HepG2 (cell line): ENCODE results near the gene SFT2D2. TPM values are rescaled to one million over a fixed set of nuclear protein-coding genes. Genes with fewer than 3 reads are reported as not detected.

Experiments used
- CEBPB ChIP-seq: IDR thresholded peaks from 2 replicates; pipeline ENCODE4 v1.6.1; 2011; ENCODE audit warnings: low read depth, low read length, improper control_type of control experiment, borderline replicate concordance
- DR1 ChIP-seq: sonication (generic); formaldehyde crosslinking; IDR thresholded peaks from 2 replicates; pipeline ENCODE4 v1.8.0; 2021; ENCODE audit warnings: mild to moderate bottlenecking, missing genetic modification reagents, inconsistent platforms
- FOXK1 ChIP-seq: sonication (generic); formaldehyde crosslinking; IDR thresholded peaks from 2 replicates; pipeline ENCODE4 v1.4.0; 2020; ENCODE audit warnings: low read depth, missing genetic modification reagents, borderline replicate concordance
- GRHL1 ChIP-seq: sonication (generic); formaldehyde crosslinking; conservative IDR thresholded peaks from 2 replicates; pipeline ENCODE4 v1.8.0; 2022; ENCODE audit warnings: missing genetic modification reagents
- MATR3 ChIP-seq: sonication (generic); formaldehyde crosslinking; IDR thresholded peaks from 2 replicates; pipeline ENCODE4 v1.4.0; 2020; ENCODE audit warnings: missing genetic modification reagents
- NR2F1 ChIP-seq, 2 experiments: fragments of 450-650 bp in 1 of 2; formaldehyde crosslinking in 1 of 2; IDR thresholded peaks; 2 replicates each; pipeline versions ENCODE4 v1.5.0 to v1.6.1; 2016 to 2020; ENCODE audit warnings: mild to moderate bottlenecking in 1 of 2, missing compliant biosample characterization in 1 of 2, missing genetic modification reagents in 1 of 2, moderate library complexity in 1 of 2
- PBX2 ChIP-seq: IDR thresholded peaks from 2 replicates; pipeline ENCODE4 v1.6.1; 2016; ENCODE audit warnings: control low read depth
- SMAD3 ChIP-seq: sonication (generic); formaldehyde crosslinking; IDR thresholded peaks from 2 replicates; pipeline ENCODE4 v1.4.0; 2020; ENCODE audit warnings: missing genetic modification reagents
- SOX6 ChIP-seq, 2 experiments: fragments of 450-650 bp in 1 of 2; sonication (generic) in 1 of 2; formaldehyde crosslinking in 1 of 2; IDR thresholded peaks; 2 replicates each; pipeline versions ENCODE4 v1.4.0 to v1.6.1; 2017 to 2020; ENCODE audit warnings: antibody characterized with exemption in 1 of 2, mild to moderate bottlenecking in 1 of 2, missing genetic modification reagents in 1 of 2
- ZBTB21 ChIP-seq: sonication (generic); formaldehyde crosslinking; IDR thresholded peaks from 2 replicates; pipeline ENCODE4 v1.4.0; 2020; ENCODE audit warnings: missing genetic modification reagents
- ZBTB7B ChIP-seq: sonication (generic); formaldehyde crosslinking; IDR thresholded peaks from 2 replicates; pipeline ENCODE4 v1.4.0; 2020; ENCODE audit warnings: missing genetic modification reagents
- ZFP62 ChIP-seq: sonication (generic); formaldehyde crosslinking; IDR thresholded peaks from 2 replicates; pipeline ENCODE4 v1.4.0; 2020; ENCODE audit warnings: missing genetic modification reagents
- ZFX ChIP-seq: sonication (generic); formaldehyde crosslinking; IDR thresholded peaks from 2 replicates; pipeline ENCODE4 v1.4.0; 2020; ENCODE audit warnings: mild to moderate bottlenecking, low read depth, missing genetic modification reagents, moderate library complexity
- ZIK1 ChIP-seq: sonication (generic); formaldehyde crosslinking; IDR thresholded peaks from 2 replicates; pipeline ENCODE4 v1.5.0; 2020; ENCODE audit warnings: mild to moderate bottlenecking, low read depth, missing genetic modification reagents, borderline replicate concordance
- ZNF282 ChIP-seq: fragments of 450-650 bp; IDR thresholded peaks from 2 replicates; pipeline ENCODE4 v1.6.1; 2018; ENCODE audit not compliant: partially characterized antibody
- ZNF292 ChIP-seq: sonication (generic); formaldehyde crosslinking; IDR thresholded peaks from 2 replicates; pipeline ENCODE4 v1.8.1; 2022; ENCODE audit warnings: mild to moderate bottlenecking, low read depth, missing genetic modification reagents, borderline replicate concordance
- ZNF451 ChIP-seq: sonication (generic); formaldehyde crosslinking; IDR thresholded peaks from 2 replicates; pipeline ENCODE4 v1.5.0; 2020; ENCODE audit warnings: mild to moderate bottlenecking, missing genetic modification reagents
- ZNF510 ChIP-seq: sonication (generic); formaldehyde crosslinking; IDR thresholded peaks from 2 replicates; pipeline ENCODE4 v1.4.0; 2020; ENCODE audit warnings: low read depth, mild to moderate bottlenecking, missing genetic modification reagents
- ZNF607 ChIP-seq: sonication (generic); formaldehyde crosslinking; IDR thresholded peaks from 2 replicates; pipeline ENCODE4 v1.5.1; 2020; ENCODE audit warnings: missing genetic modification reagents, mild to moderate bottlenecking, borderline replicate concordance
- ZNF879 ChIP-seq: sonication (generic); formaldehyde crosslinking; IDR thresholded peaks from 2 replicates; pipeline ENCODE4 v1.8.1; 2023; ENCODE audit warnings: missing genetic modification reagents
- ZSCAN25 ChIP-seq: sonication (generic); formaldehyde crosslinking; IDR thresholded peaks from 2 replicates; pipeline ENCODE4 v1.8.0; 2022; ENCODE audit warnings: mild to moderate bottlenecking, missing genetic modification reagents
- polyA plus RNA-seq, 8 experiments: library from polyadenylated mRNA; depleted of rRNA in 3 of 8; stranded (reverse) in 7 of 8; unstranded in 1 of 8; fragments of >200 nt; fragmentation: Illumina TruSeq in 4 of 8; extraction: Trizol in 4 of 8; gene quantifications; 2 replicates each; pipeline versions ENCODE4 v1.2.1 to v1.2.3, GENCODE V29; 2011 to 2016; ENCODE audit warnings: low read depth in 4 of 8, missing spikeins in 1 of 8, mixed read lengths in 1 of 8; ENCODE audit not compliant: insufficient read depth in 1 of 8
- total RNA-seq, 5 experiments: library from RNA; depleted of rRNA; stranded (reverse); fragments of >200 nt; fragmentation: Illumina TruSeq; extraction: Trizol; gene quantifications; 2 replicates each; pipeline ENCODE4 v1.2.3, GENCODE V29; 2016; ENCODE audit warnings: low read depth in 1 of 5
- TF ChIP-seq, protein P1 (sequence below): sonication (generic); formaldehyde crosslinking; IDR thresholded peaks from 2 replicates; pipeline ENCODE4 v1.4.0; 2020; ENCODE audit warnings: missing genetic modification reagents
- TF ChIP-seq, protein P2 (sequence below), 2 experiments: IDR thresholded peaks; 2 replicates each; pipeline ENCODE4 v1.6.1; 2011 to 2012; ENCODE audit warnings: low read length in 2 of 2, borderline replicate concordance in 1 of 2, low read depth in 1 of 2, mild to moderate bottlenecking in 1 of 2, moderate library complexity in 1 of 2

SFT2D2 gene
- total and polyA plus RNA-seq, 2 of the 13 experiments (the other 11 are each of a cell fraction or from before 2014, with no cell fraction given): 10.0 to 28.8 TPM

DNA sequence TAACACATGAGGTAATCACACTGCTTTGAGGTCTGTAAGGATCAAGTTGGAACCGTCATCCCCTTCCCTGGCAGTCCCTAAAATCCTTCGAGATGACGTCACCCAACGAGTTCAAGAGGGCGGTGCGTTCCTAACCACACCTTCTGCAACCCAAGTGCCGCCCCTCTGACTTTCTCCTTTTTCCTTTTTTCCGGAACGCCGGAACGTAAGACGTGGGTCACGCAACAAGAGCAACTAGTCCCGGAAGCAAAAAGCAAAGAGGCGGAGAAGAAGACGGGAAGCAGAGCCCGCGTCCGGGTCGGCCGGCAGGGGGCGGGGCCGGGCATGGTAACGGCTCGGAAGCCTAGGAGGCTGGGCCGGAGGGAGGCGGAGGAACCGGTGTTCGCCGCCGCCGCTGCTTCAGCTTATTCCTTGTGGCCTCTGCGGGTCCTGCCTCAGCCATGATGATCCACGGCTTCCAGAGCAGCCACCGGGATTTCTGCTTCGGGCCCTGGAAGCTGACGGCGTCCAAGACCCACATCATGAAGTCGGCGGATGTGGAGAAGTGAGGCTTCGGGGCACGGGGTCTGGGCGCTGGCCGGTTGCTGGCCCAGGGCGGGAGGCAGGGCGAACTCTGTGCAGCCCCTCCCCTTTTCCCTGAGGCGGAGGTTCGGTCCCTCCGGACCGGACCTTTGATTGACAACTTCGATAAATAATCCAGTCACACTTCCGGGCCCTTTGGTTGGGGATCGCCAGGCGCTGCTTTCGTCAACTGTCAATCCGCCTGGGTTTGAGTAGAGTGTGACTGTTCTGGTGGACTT lies 47.0 kb upstream of the SFT2D2 start, which contains the start of gene TIPRL (continued):
- TF ChIP-seq SOX6 (IDR thresholded peaks at IDR 0.05) (no peak), SOX6 (CRISPR knock-in tag; IDR thresholded peaks at IDR 0.05) (peak; percentile 74), MATR3 (CRISPR knock-in tag) (no peak), ZNF292 (CRISPR knock-in tag) (peak; percentile 76; the same call in 1 of the 2 replicates), ZNF282 (no peak), ZSCAN25 (CRISPR knock-in tag) (no peak), ZNF451 (CRISPR knock-in tag) (no peak), PBX2 (no peak), NR2F1 (CRISPR knock-in tag; IDR thresholded peaks at IDR 0.05) (no peak), ZBTB21 (CRISPR knock-in tag) (peak; percentile 84), ZFX (CRISPR knock-in tag) (peak; percentile 77), ZNF879 (CRISPR knock-in tag) (no peak), FOXK1 (CRISPR knock-in tag) (peak; percentile 69; the same call in 1 of the 2 replicates), DR1 (CRISPR knock-in tag) (0 out of 2 replicates have a peak, but pooled peaks have one; percentile 33), ZIK1 (0 out of 2 replicates have a peak, but pooled peaks have one; percentile 39), GRHL1 (CRISPR knock-in tag) (no peak), ZBTB7B (CRISPR knock-in tag) (no peak; the same call in 1 of the 2 replicates), ZNF510 (no peak), CEBPB (peak; percentile 44; the same call in 1 of the 2 replicates), ZFP62 (CRISPR knock-in tag) (no peak), SMAD3 (peak; percentile 56), ZNF607 (CRISPR knock-in tag) (no peak)
- TF ChIP-seq, protein P1, sequence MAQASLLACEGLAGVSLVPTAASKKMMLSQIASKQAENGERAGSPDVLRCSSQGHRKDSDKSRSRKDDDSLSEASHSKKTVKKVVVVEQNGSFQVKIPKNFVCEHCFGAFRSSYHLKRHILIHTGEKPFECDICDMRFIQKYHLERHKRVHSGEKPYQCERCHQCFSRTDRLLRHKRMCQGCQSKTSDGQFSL (CRISPR knock-in tag): no peak
- TF ChIP-seq, protein P2, sequence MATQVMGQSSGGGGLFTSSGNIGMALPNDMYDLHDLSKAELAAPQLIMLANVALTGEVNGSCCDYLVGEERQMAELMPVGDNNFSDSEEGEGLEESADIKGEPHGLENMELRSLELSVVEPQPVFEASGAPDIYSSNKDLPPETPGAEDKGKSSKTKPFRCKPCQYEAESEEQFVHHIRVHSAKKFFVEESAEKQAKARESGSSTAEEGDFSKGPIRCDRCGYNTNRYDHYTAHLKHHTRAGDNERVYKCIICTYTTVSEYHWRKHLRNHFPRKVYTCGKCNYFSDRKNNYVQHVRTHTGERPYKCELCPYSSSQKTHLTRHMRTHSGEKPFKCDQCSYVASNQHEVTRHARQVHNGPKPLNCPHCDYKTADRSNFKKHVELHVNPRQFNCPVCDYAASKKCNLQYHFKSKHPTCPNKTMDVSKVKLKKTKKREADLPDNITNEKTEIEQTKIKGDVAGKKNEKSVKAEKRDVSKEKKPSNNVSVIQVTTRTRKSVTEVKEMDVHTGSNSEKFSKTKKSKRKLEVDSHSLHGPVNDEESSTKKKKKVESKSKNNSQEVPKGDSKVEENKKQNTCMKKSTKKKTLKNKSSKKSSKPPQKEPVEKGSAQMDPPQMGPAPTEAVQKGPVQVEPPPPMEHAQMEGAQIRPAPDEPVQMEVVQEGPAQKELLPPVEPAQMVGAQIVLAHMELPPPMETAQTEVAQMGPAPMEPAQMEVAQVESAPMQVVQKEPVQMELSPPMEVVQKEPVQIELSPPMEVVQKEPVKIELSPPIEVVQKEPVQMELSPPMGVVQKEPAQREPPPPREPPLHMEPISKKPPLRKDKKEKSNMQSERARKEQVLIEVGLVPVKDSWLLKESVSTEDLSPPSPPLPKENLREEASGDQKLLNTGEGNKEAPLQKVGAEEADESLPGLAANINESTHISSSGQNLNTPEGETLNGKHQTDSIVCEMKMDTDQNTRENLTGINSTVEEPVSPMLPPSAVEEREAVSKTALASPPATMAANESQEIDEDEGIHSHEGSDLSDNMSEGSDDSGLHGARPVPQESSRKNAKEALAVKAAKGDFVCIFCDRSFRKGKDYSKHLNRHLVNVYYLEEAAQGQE (IDR thresholded peaks at IDR 0.05; ENCODE audit: borderline replicate concordance in 1 of 2, low read depth in 1 of 2, low read length in 2 of 2): no peak
